Activated CD8-positive, alpha-beta memory T cell treated with anti-CD3 and anti-CD28 coated beads for 48 hours (primary cell): ENCODE data around the gene FOXP1.
"Not testable (repeated sequence)": the region's sequence is repeated elsewhere in the genome, so short reads cannot be mapped to it uniquely, and the experiment has no call there.

Experiments
- DNase-seq, 3 experiments: peaks; one replicate each; pipeline ENCODE4 v3.0.0-alpha.2; 2020; ENCODE audit warnings: low read depth in 2 of 3, low spot score in 2 of 3

The FOXP1 gene

GRCh38 chr3:70996082-70996481, 587.4 kb downstream of the FOXP1 start:
- no peak for DNase-seq

- no peak for DNase-seq
These were observed 588.9 kb downstream of the FOXP1 start for GRCh38 chr3:70994644-70995043.

- no peak for DNase-seq
These were observed 590.8 kb downstream of the FOXP1 start for GRCh38 chr3:70992562-70993204.

GRCh38 chr3:70992131-70992530, 591.4 kb downstream of the FOXP1 start:
- no peak for DNase-seq

- DNase-seq = no peak
These were observed 592.8 kb downstream of the FOXP1 start for GRCh38 chr3:70990723-70991122.

- no peak for DNase-seq
These were observed 593.3 kb downstream of the FOXP1 start for GRCh38 chr3:70990185-70990584.

GRCh38 chr3:70989174-70989573, 594.4 kb downstream of the FOXP1 start:
- no peak for DNase-seq

GRCh38 chr3:70988111-70988510, 595.4 kb downstream of the FOXP1 start:
- no peak for DNase-seq

GRCh38 chr3:70985572-70985971, 598.0 kb downstream of the FOXP1 start:
- DNase-seq = no peak

- no peak for DNase-seq
These were observed 598.6 kb downstream of the FOXP1 start for GRCh38 chr3:70984776-70985482.

- no peak for DNase-seq
These were observed 600.8 kb downstream of the FOXP1 start for GRCh38 chr3:70982700-70983140.

- no peak for DNase-seq
These were observed 601.2 kb downstream of the FOXP1 start for GRCh38 chr3:70982284-70982683.

GRCh38 chr3:70981231-70981880, 602.2 kb downstream of the FOXP1 start:
- DNase-seq = no peak

- DNase-seq = no peak
These were observed 602.8 kb downstream of the FOXP1 start for GRCh38 chr3:70980646-70981170.

GRCh38 chr3:70979983-70980645, 603.4 kb downstream of the FOXP1 start:
- no peak for DNase-seq

GRCh38 chr3:70977712-70978111, 605.8 kb downstream of the FOXP1 start:
- no peak for DNase-seq

GRCh38 chr3:70975981-70976380, 607.5 kb downstream of the FOXP1 start:
- not testable (repeated sequence) for DNase-seq

GRCh38 chr3:70974747-70975146, 608.8 kb downstream of the FOXP1 start:
- no peak for DNase-seq

- DNase-seq = no peak
These were observed 610.0 kb downstream of the FOXP1 start for GRCh38 chr3:70973558-70973957.

- DNase-seq = no peak
These were observed 610.7 kb downstream of the FOXP1 start for GRCh38 chr3:70972855-70973254.

- DNase-seq = no peak
These were observed 612.6 kb downstream of the FOXP1 start for GRCh38 chr3:70970952-70971351.

- no peak for DNase-seq
These were observed 613.4 kb downstream of the FOXP1 start for GRCh38 chr3:70970171-70970570.
